GM21737 (cell line): ENCODE results near the gene EIF4A2.
"Not testable (repeated sequence)": the region's sequence is repeated elsewhere in the genome, so short reads cannot be mapped to it uniquely, and the experiment has no call there.

ENCODE experiments used
- ATAC-seq: cut with Tn5 transposase; IDR thresholded peaks from one replicate; pipeline ENCODE4 v1.9.1; 2021; ENCODE audit warnings: mild to moderate bottlenecking, moderate library complexity; ENCODE audit not compliant: unreplicated experiment

EIF4A2 gene

GRCh38 chr3:186818956-186819355 lies 35.6 kb downstream of the EIF4A2 start:
- no peak for ATAC-seq

- ATAC-seq: no peak
These were observed 38.3 kb downstream of the EIF4A2 start for GRCh38 chr3:186821429-186822387.

GRCh38 chr3:186822388-186822759 lies 39.0 kb downstream of the EIF4A2 start:
- not testable (repeated sequence) for ATAC-seq

DNA sequence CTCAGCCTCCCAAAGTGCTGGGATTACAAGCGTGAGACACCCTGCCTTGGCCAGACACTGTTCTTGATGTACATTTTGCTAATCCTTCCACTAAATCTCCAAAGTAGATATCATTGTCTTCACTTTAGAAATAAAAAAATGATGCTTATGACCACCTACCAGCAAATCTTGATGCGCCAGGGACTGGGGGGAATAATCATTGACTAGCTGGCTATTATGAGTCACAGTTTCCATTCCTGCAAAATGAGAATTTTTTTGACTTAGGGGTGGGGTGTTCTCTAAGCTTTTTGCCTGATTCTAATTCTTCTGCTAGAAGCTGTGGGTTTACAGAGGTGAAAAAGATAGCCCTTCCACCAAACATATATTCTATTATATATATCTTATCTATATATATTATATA lies 40.0 kb downstream of the EIF4A2 start:
- ATAC-seq: no peak

- ATAC-seq: no peak
These were observed 41.2 kb downstream of the EIF4A2 start for GRCh38 chr3:186824430-186825139.

DNA sequence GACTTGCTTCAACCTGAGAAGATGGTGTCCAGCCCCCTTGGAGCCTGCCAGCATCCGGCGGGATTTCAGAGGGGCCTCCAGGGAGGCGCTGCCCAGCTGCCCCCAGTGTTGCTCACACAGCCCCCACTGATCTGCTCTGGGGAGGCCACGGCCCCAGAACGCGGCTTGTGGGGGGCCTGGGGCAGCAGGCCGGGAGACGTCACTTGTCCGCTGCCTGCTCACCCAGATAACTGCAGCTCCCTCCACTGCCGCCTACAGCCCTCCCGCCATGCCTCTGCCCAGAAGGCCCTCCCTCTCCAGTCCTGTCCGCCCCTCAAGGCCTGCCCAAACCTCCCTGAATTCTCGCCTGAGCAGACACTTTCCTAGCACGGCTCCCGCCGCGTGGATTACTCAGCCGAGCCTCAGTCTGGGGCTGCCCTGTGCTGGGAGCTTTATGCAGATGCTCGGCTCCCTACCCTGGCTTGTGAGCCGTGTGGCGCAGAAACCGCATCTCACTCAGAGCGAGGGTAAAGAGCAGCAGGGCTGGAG lies 42.0 kb downstream of the EIF4A2 start:
- ATAC-seq: no peak

- ATAC-seq: no peak
These were observed 42.6 kb downstream of the EIF4A2 start for GRCh38 chr3:186825872-186826409.

DNA sequence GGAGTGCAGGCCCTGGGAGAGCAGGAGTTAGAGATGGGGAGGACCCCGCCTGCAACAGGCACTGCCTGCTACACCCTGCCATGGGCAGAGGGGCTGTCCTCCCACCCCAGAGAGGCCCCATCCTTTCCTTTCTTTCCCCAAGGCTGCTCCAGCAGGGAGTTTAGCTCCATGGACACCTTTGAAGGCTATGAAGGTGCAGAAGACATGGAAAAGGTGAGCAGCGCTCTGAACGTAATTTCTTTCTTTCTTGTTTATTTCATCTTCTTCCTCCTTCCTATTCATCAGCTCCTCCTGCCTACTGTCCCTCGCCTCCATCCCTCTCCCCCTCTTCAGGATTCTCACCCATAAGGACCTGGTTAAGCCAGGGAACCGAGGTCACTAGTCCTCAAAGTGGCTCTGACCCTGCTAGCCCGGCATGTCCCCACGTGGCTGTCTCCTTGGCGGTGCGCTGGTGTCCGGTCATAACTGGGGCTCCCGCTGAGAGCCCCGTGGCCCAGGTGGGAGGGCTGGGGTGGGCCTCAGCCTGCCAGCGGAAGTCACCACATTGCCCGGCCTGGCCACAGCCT lies 43.1 kb downstream of the EIF4A2 start:
- no peak for ATAC-seq

GRCh38 chr3:186826976-186827857 lies 43.8 kb downstream of the EIF4A2 start:
- ATAC-seq: peak; percentile 92

DNA sequence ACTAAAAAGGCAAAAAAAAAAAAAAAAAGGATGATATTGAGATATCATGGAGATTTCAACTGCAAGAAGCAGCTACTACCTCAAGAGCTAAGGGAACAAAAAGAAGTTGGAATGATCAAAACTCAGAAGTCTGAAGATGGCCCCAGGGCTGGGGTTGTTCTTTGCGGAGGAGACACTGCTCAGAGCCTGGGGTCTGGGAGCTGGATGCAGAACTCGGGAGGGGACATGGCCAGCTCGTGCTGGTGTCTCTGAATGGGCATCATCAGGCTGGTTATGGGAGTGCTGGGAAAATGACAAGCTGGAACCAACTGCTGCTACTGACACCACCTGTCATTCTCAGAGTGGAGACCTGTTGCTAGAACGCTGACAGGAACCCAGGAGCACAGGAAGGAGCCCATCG lies 45.0 kb downstream of the EIF4A2 start:
- ATAC-seq: no peak

GRCh38 chr3:186831798-186832197 lies 48.4 kb downstream of the EIF4A2 start:
- no peak for ATAC-seq

DNA sequence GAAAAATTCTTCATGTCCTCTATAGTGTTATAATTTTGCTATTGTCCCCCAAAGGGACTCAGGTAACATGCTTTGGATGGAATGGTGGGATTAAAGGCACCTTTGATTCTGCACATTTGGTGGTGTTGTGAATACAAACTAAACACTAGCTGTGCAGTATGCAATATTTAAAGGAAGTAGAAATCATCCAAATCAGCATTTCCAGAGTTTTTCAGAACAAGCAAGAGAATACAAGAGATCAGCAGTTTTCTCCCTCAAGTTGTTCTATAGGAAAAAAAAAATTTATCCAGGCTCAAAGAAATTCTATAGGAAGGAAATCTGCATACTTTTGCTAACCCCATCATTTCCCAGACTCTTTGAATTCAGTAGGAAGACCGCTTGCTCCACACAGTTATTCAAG lies 48.9 kb downstream of the EIF4A2 start:
- ATAC-seq: no peak
